B cell (primary cell): Measurements from ENCODE around the gene SLC24A4. TPM values are rescaled to one million over a fixed set of nuclear protein-coding genes. Genes with fewer than 3 reads are reported as not detected.

Experiments
- ATAC-seq: fragments of 200-7000 bp; cut with Tn5 transposase; one replicate; pipeline ENCODE4 v1.10.0; 2021; ENCODE audit warnings: low read depth, mild to moderate bottlenecking, moderate number of reproducible peaks, moderate library complexity
- CTCF ChIA-PET: fragments of 350-600 bp; sonication (Branson Sonifier 250); formaldehyde crosslinking; loops from one replicate; lab custom pipeline; 2021; ENCODE audit warnings: antibody characterized with exemption, inconsistent platforms; lab: Charles Lee
- POLR2A ChIA-PET: fragments of 350-600 bp; sonication (Branson Sonifier 250); formaldehyde crosslinking; loops from one replicate; lab custom pipeline; 2021; ENCODE audit warnings: antibody characterized with exemption; lab: Charles Lee
- DNase-seq: peaks from one replicate; pipeline ENCODE4 v3.0.0; 2013
- H2AFZ ChIP-seq: 2 replicates; pipeline ENCODE4 v1.6.1; 2012; ENCODE audit warnings: mild to moderate bottlenecking, low read depth, low read length; ENCODE audit not compliant: insufficient read depth, poor library complexity, severe bottlenecking
- H3K27ac ChIP-seq, 2 donors: 1 replicate in 1 of 2; 2 replicates in 1 of 2; pipeline ENCODE4 v1.5.1; 2012 to 2013; ENCODE audit warnings: low read length in 2 of 2, mild to moderate bottlenecking in 2 of 2, moderate library complexity in 1 of 2
- H3K27me3 ChIP-seq, 4 experiments: fragments of 200-600 bp in 1 of 4; sonication (generic) in 1 of 4; replicated peaks in 1 of 4; 1 replicate in 2 of 4; 2 replicates in 2 of 4; pipeline versions ENCODE4 v1.6.1 to v1.7.0; 2013 to 2016; ENCODE audit warnings: low read length in 3 of 4, mild to moderate bottlenecking in 2 of 4, mixed read lengths in 1 of 4, moderate library complexity in 1 of 4; ENCODE audit not compliant: insufficient read depth in 4 of 4, control insufficient read depth in 3 of 4; ENCODE audit errors: control extremely low read depth in 1 of 4
- H3K36me3 ChIP-seq, 2 experiments: replicated peaks in 1 of 2; 1 replicate in 1 of 2; 2 replicates in 1 of 2; pipeline versions ENCODE4 v1.6.1 to v1.7.1; 2013; ENCODE audit warnings: low read length in 1 of 2; ENCODE audit not compliant: insufficient read depth in 2 of 2, control insufficient read depth in 1 of 2; ENCODE audit errors: control extremely low read depth in 1 of 2, extremely low read depth in 1 of 2
- H3K4me1 ChIP-seq, 2 donors: fragments of 200-600 bp in 1 of 2; sonication (generic) in 1 of 2; 1 replicate in 1 of 2; 2 replicates in 1 of 2; pipeline versions ENCODE4 v1.5.1 to v1.6.1; 2013 to 2017; ENCODE audit warnings: low read length in 2 of 2; ENCODE audit not compliant: control insufficient read depth in 2 of 2, insufficient read depth in 2 of 2
- H3K4me2 ChIP-seq: replicated peaks from 2 replicates; pipeline ENCODE3; 2012; ENCODE audit warnings: mild to moderate bottlenecking, low read depth, low read length; ENCODE audit not compliant: poor library complexity, severe bottlenecking
- H3K4me3 ChIP-seq, 5 experiments: fragments of 200-600 bp in 1 of 5; sonication (generic) in 1 of 5; 1 replicate in 3 of 5; 2 replicates in 2 of 5; pipeline versions ENCODE4 v1.5.1 to v1.7.0; 2011 to 2016; ENCODE audit warnings: low read length in 4 of 5, mild to moderate bottlenecking in 4 of 5, low read depth in 2 of 5, control low read depth in 1 of 5, moderate library complexity in 1 of 5; ENCODE audit not compliant: insufficient read depth in 1 of 5; ENCODE audit errors: control extremely low read depth in 1 of 5, extremely low read depth in 1 of 5
- H3K79me2 ChIP-seq: fragments of 200-600 bp; sonication (generic); one replicate; pipeline ENCODE4 v1.6.0; 2016; ENCODE audit warnings: low read length; ENCODE audit not compliant: control insufficient read depth, insufficient read depth
- H3K9ac ChIP-seq: fragments of 200-600 bp; sonication (generic); 2 replicates; pipeline ENCODE4 v1.6.1; 2017; ENCODE audit warnings: mild to moderate bottlenecking, low read length, moderate library complexity
- H3K9me3 ChIP-seq, 3 donors: one replicate each; pipeline versions ENCODE4 v1.6.1 to v1.7.1; 2013; ENCODE audit warnings: low read length in 2 of 3; ENCODE audit not compliant: control insufficient read depth in 2 of 3, insufficient read depth in 1 of 3; ENCODE audit errors: control extremely low read depth in 1 of 3
- H4K20me1 ChIP-seq: 2 replicates; pipeline ENCODE4 v1.6.0; 2012; ENCODE audit warnings: mild to moderate bottlenecking, low read length; ENCODE audit not compliant: insufficient read depth, control insufficient read depth, poor library complexity, severe bottlenecking
- H3K27ac Mint-ChIP-seq: one replicate; pipeline ENCODE4 v1.8.0; 2021; ENCODE audit warnings: mixed read lengths
- H3K27me3 Mint-ChIP-seq: one replicate; pipeline ENCODE4 v1.8.0; 2021; ENCODE audit warnings: mixed read lengths
- H3K4me1 Mint-ChIP-seq: one replicate; pipeline ENCODE4 v1.8.0; 2021; ENCODE audit warnings: mixed read lengths
- H3K4me3 Mint-ChIP-seq: one replicate; pipeline ENCODE4 v1.8.0; 2021; ENCODE audit warnings: mixed read lengths
- H3K9me3 Mint-ChIP-seq: one replicate; pipeline ENCODE4 v1.8.0; 2022; ENCODE audit warnings: mixed read lengths; ENCODE audit not compliant: insufficient read depth
- EZH2 ChIP-seq: IDR thresholded peaks from 2 replicates; pipeline ENCODE4 v1.6.1; 2012; ENCODE audit warnings: borderline replicate concordance, low read depth, mild to moderate bottlenecking, moderate library complexity, low read length; ENCODE audit not compliant: insufficient read depth, poor library complexity, severe bottlenecking
- WGBS: methylation state at CpG from one replicate; pipeline ENCODE4 v1.1.5; 2013; ENCODE audit warnings: missing lambda C conversion rate; ENCODE audit not compliant: insufficient coverage; 5-methylcytosine and 5-hydroxymethylcytosine counted together
- intact Hi-C: fragments of 100-400 bp; cut with micrococcal nuclease; formaldehyde crosslinking; loops from one replicate; pipeline ENCODE4 v1.10.0; 2022
- polyA plus RNA-seq: library from polyadenylated mRNA; depleted of rRNA; stranded (reverse); fragments of >200 nt; gene quantifications from 2 replicates; pipeline ENCODE4 v1.2.3, GENCODE V29; 2012
- total RNA-seq, 2 donors: library from RNA; stranded (reverse); fragments of 120-200 nt in 1 of 2; gene quantifications; 1 replicate in 1 of 2; 2 replicates in 1 of 2; pipeline versions ENCODE4 v1.2.3 to v1.2.4, GENCODE V29; 2013 to 2022
- TF ChIP-seq, protein P1 (sequence below): fragments of 200-600 bp; IDR thresholded peaks from one replicate; pipeline ENCODE4 v1.8.0; 2022; ENCODE audit warnings: antibody characterized with exemption, mild to moderate bottlenecking

Gene SLC24A4
- total and polyA plus RNA-seq, 2 donors (not counting 1 experiment from before 2014, with no cell fraction given), result 0.19 TPM; not detected in 1

DNA sequence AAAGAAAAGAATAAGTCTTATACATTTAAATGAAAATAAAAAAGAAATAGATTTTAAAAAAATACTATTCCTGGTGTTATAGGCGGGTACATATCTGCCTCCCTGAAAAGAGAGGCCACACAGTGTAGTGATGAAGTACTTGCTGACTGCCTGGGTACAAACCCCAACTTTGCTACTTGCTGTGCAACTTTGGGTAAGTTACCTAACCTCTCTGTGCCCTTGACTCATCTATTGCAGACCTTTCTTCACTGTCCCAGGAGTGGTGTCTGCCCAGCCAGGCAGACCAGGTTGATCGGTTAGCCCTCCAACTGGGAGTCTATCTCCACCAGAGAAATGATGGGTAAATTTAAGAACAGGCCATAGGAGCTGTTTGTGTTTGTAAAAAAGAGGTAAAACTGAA lies 82.0 kb downstream of the SLC24A4 start:
- Mint-ChIP-seq H3K27ac (no peak overlapping the region), H3K4me1 (peaks cover 18% of the 10 kb centered on the region), H3K4me3 (no peak overlapping the region), H3K27me3 (peaks cover 3% of the 10 kb centered on the region), H3K9me3 (peaks cover 10% of the 10 kb centered on the region)
- ATAC-seq (no peak), DNase-seq (no peak)
- WGBS, result no CpG with 5 or more reads among the region's 2 CpGs
- Histone ChIP-seq H3K9me3 (peaks cover 0 to 17% (median 10%) of the 10 kb centered on the region in 3 donors), H3K4me1 (peaks cover 19 to 20% of the 10 kb centered on the region in 2 donors), H3K27ac (no peak overlapping the region), H3K4me3 (no peak overlapping the region), H3K4me2 (no peak overlapping the region), H4K20me1 (no peaks in the 10 kb centered on the region), H3K9ac (no peak overlapping the region), H2AFZ (no peak overlapping the region), H3K36me3 (no peaks in the 10 kb centered on the region), H3K27me3 (no peaks in the 10 kb centered on the region), H3K79me2 (no peaks in the 10 kb centered on the region)
- intact Hi-C loops, result no loop called here
- ChIA-PET CTCF (no interaction called here), POLR2A (no interaction called here)
- no peak for TF ChIP-seq EZH2
- TF ChIP-seq, protein P1, sequence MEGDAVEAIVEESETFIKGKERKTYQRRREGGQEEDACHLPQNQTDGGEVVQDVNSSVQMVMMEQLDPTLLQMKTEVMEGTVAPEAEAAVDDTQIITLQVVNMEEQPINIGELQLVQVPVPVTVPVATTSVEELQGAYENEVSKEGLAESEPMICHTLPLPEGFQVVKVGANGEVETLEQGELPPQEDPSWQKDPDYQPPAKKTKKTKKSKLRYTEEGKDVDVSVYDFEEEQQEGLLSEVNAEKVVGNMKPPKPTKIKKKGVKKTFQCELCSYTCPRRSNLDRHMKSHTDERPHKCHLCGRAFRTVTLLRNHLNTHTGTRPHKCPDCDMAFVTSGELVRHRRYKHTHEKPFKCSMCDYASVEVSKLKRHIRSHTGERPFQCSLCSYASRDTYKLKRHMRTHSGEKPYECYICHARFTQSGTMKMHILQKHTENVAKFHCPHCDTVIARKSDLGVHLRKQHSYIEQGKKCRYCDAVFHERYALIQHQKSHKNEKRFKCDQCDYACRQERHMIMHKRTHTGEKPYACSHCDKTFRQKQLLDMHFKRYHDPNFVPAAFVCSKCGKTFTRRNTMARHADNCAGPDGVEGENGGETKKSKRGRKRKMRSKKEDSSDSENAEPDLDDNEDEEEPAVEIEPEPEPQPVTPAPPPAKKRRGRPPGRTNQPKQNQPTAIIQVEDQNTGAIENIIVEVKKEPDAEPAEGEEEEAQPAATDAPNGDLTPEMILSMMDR, result no peak

GRCh38 chr14:92407410-92407809 lies 84.4 kb downstream of the SLC24A4 start:
- peaks cover 0 to 3% of the 10 kb centered on the region in 2 donors for H3K4me1 ChIP-seq

More at GRCh38 chr14:92407410-92407809, 84.4 kb downstream of the SLC24A4 start:
- peaks cover 10% of the 10 kb centered on the region for H3K9me3 Mint-ChIP-seq
- Histone ChIP-seq H3K36me3 (no peaks in the 10 kb centered on the region), H3K9ac (no peak overlapping the region), H3K79me2 (no peaks in the 10 kb centered on the region), H3K27ac (no peak overlapping the region), H3K27me3 (peaks cover 0 to 3% (median 1%) of the 10 kb centered on the region in 4 experiments), H3K4me2 (no peak overlapping the region), H4K20me1 (no peaks in the 10 kb centered on the region), H3K4me3 (no peak overlapping the region), H3K9me3 (peaks cover 0 to 17% (median 9%) of the 10 kb centered on the region in 3 donors), H2AFZ (no peak overlapping the region)
- ATAC-seq (no peak), DNase-seq (no peak)
- intact Hi-C loops, result no loop called here
- H3K27me3 Mint-ChIP-seq, result peaks cover 16% of the 10 kb centered on the region
- ChIA-PET POLR2A (no interaction called here), CTCF (no interaction called here)
- TF ChIP-seq, protein P1, result no peak
- no peak for TF ChIP-seq EZH2
- no peak overlapping the region for H3K4me3 Mint-ChIP-seq
- no CpG with 5 or more reads among the region's 1 CpG for WGBS
- H3K27ac Mint-ChIP-seq, result no peak overlapping the region
- no peaks in the 10 kb centered on the region for H3K4me1 Mint-ChIP-seq
